ENCODE data around the gene GMPR2.

Gene GMPR2

DNA sequence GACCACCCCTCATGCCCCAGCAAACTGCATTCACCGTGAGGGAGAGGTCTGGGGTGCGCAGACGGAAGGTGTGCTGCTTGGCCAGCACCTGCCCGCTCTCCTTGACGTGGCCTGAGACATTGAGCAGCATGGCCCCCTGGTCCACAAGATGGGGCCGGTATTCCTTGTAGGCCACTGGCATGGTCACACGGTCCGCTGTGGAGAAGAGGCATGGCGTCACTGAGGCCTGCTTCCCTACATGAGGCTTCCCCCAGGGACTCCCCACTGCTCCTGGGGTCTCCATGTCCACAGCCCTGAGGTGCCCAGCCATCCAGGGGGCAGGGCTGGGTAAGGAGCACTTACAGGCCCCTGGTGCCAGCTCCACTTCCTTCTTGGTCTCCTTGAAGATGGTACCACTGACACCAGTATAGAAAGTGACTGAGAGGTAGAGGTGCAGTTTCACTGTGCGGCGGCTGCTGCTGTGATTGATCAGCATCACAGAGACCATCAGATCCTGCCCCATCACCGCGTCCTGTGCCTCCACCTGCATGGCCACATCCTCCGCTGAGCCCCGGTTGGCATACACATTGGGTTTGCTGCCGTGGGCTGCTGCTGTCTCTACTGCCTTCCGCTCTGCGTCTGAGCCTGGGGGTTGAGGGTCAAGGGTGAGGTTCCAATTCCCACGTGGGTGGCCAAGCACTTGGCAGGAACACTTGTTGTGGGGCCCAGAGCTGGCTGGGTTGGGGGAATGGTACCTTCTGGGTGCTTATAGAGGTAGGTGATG is 22.1 kb downstream of the GMPR2 start:
- no peak for DNase-seq

DNA sequence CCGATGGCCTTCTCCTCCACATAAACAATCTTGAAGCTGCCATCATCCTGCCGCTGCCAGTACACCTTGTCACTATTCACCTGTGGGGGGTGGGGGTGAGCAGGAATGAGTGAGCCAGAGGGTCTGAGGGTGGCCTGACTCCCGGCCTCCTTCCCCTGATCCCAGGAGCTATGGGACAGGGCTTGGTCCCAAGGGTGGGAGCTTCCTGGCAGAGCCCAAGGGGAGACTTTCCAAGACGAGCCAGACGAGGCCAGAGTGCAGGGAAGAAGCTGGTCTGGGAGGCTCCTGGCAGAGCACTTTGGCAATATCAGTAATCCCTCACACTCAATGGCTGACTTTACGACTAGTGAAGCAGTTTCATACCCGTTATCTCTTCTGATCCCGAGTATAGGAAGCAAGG is 22.7 kb downstream of the GMPR2 start:
- DNase-seq = no peak

DNA sequence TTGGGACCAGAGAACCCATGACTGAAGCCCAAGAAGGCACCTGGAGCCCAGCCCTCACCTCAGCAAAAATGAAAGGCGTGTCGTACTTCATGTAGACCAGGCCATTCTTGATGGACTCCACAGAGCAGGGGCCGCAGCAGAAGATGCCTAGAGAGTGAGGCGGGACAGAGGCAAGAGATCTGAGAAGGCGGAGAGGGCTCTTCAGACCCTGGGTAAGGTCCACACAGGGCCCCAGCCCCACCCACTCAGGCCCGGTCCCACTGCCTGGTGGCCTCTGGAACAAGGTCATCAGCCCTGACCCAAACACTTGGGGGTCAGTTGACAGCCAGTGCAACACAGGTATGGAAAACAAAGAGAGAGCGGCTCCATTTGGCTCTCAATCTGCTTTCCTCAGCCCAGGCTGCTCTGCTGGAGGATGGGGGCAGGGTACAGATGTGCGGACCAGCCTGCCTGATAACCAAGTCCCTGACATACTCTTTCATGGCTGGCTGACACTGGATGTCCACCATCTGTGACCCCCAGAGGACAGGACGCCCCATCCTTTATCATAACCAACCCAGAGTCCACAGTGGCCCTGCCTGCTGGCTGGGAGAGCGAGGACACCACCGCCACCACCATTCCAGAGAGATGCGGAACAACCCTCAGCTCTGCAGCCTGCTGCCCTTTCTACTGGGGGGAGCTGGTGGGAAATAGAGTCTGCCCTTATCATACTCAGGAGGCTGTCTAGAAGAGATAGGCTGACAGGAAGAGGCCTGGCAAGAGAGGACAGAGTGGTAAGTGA is 23.4 kb downstream of the GMPR2 start:
- DNase-seq = no peak

DNA sequence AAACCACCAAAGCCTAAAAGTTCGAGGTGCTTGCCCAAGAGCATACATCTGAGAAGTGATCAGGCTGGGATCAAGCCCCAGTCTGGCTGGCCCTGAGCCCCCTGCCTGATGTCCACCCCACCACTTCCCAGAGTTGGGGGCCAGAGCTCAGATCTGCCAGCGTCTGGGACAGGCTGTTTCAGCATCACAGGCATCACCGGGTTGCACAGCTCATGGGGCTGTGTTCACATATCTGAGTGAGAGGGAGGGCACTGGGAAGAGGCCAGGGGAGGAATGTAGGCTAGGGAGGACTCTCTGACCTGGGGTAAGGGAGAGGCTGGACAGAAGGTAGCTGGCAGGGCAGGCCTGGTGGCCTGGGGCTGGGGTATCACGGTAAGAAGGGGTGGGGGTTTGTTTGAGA is 24.2 kb downstream of the GMPR2 start:
- DNase-seq = no peak

DNA sequence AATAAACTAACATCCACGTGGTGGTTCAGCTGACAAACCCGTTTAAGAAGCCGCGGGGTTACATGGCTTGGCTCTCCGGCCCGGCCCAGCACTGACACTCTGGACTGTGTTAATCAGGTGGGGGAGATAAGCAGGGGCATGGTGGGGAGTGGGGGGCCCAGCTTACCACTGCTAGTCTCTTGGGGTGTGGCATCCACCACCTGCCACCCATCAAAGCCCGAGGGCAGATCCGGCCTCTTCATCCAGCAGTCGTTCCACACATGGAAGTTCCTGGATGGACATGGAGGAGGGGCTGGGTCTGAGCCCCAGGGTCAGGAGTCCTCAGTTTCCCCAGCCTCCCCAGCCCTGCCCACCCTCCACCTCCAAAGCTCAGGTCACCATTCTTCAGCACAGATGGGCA is 25.4 kb downstream of the GMPR2 start:
- DNase-seq = no peak

DNA sequence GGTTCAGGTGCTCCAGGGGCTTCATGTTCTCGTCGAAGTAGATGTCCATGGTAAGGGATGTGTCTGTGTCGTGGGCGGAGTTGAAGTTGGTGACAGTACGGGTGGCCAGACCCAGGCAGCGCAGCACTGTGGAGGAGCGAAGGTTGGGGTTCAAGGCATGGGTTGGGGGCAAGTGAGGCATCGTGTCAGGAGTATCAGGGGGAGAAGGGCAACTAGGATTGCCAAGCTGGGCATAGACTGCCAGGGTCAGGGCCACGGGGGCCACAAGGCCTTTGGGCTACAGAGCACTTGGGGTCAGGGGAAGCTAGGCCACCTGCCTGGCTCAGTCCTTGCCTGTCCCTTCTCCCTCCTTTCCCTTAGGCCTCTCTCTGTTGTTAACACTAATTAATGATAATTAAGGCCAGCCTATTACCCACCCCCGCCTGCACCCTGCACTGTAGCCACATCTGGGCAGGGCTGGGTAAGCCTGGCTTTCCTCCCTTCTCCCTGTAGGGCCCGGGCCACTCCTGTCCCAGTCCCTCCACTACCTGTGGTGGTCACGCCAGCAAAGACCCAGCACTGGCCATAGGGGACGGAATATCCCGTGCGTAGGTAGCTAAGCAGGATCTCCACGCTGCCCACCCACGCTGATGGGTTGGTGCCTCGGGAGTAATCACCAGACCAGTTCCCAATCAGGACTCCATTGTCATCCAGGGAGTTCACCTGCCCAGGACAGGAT is 26.0 kb downstream of the GMPR2 start:
- DNase-seq = no peak

DNA sequence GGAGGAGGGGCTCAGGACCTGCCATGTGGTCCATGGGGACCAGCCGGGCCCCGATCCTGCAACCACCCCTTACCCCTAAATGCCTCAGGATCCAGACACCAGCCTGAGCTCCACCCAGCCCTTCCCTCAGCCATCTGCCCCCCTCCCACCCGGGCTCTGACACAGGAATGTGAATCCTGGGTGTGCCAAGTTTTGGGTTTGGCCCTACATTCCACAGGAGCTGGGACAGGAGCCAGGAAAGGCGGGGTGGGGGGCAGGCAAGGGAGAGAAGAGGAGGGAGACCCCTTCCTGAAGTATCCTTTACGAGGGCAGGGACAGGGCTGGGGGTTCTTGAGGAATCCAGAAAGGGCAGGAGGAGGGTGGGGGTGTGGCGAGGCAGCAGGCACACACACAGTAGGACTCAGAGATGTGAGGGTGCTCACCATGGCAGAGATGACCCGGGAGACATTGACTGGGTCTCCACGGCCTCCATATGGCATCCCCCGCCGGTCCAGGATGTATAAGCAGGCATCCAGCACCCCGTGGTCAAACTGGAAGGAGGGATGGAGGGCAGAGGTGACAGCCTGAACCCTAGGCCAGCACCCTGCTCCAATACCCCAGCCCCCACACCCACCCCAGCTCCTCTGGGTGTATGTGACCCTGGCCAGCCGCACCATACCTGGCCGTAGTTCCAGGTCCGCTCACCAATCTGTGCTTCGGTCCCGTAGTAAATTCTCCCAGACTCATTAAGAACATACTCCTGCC is 26.7 kb downstream of the GMPR2 start:
- no peak for DNase-seq

DNA sequence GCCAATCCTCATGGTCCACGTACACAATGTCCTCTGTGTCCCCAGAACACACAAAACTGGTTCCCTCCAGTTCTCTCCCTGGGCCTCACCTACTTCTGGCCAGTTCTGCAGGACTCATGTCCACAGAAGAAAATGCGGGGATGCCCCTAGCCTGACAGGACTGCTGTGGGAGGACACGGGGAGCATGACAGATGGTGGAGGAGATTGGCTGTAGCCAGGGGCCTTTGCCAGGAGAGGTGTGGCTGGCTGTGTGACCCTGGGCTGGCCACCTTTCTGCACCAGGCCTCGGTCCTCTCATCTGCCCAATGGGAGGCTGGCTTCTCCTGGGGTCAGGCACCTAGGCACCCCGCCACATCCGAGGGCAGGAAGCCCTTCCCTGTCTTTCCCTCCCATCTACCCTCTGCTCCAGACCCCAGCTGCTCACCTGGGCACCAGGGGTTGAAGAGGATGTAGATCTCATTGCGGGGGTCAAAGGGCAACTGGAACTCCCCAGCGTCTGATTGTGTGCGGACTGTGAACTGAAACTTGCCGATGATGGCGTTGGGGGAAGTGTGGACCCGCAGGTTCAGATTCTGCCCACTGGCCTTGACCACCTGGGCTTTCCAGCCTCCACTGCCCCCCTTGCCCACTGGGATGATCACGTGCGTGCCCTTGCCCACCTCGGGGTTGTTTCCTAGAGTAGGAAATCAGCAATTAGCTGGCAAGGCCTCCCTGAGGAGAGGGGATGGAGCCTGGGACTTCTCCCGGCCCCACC is 27.5 kb downstream of the GMPR2 start:
- DNase-seq = no peak

DNA sequence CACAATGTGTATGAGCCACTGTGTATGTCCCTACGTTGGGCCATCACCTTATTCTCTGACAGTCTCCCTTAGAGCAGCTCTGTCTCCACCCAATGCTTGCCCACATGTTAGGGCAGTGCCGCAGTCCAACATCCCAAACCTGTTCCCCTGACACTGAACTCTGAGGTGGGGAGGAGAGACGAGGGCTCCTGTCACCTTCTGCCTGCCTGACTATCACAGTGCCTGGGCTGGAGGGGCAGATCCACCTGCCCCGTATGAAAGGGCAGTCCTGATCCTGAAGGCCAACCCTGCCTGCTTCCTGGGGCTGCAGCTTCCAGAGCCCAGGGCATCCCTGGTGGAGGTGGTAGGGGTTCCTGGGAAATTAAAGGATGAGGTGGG is 28.0 kb downstream of the GMPR2 start:
- DNase-seq = no peak

DNA sequence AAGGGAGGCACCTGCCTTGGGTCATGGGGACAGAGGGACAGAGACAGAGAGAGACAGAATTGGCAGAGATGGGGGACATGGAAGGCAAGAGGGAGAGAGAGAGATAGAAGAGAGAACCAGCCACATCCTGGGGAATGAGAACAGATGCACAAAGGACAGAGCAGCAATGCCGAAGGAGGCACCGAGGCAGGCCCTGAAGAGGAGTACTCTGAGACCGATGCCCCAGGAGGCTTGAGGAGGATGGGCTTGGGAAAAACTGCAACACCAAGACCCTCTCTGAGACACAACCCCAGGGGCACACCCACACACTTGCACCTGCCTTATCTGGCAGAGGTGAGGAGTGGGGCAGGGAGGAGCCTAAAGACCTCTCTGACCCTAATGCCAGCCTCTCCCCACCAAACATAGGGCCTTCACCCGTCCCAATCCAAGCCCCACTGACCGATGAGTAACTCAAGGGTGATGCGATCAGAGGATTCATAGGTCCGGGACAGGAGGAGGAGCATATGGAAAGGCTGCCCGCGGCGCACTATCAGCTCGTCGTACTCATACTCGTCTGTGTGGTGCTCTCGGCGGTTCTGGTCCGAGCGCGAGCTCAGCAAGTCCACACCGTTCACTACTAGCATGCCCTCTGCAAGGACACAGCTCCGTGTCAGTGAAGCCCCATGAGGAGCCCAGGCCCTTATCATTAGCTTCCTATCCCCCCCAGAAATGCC is 28.7 kb downstream of the GMPR2 start:
- no peak for DNase-seq

DNA sequence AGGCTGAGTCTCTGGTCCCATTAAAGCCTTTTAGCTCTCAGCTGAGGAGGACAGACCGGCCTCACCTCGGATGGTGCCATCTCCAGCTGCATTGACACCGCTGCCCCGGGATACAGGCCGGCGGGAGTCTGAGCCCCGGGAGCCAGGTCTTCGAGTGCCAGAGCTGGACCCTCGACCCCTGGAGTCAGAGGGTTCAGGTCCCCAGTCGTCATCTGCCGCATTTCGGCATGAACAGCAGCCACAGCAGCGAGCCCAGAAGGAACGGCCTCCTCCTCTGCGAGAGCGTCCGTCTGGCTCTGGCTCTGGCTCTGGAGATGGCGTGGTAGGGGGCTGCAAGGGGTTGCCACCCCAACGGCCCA is 29.2 kb downstream of the GMPR2 start:
- DNase-seq = no peak

DNA sequence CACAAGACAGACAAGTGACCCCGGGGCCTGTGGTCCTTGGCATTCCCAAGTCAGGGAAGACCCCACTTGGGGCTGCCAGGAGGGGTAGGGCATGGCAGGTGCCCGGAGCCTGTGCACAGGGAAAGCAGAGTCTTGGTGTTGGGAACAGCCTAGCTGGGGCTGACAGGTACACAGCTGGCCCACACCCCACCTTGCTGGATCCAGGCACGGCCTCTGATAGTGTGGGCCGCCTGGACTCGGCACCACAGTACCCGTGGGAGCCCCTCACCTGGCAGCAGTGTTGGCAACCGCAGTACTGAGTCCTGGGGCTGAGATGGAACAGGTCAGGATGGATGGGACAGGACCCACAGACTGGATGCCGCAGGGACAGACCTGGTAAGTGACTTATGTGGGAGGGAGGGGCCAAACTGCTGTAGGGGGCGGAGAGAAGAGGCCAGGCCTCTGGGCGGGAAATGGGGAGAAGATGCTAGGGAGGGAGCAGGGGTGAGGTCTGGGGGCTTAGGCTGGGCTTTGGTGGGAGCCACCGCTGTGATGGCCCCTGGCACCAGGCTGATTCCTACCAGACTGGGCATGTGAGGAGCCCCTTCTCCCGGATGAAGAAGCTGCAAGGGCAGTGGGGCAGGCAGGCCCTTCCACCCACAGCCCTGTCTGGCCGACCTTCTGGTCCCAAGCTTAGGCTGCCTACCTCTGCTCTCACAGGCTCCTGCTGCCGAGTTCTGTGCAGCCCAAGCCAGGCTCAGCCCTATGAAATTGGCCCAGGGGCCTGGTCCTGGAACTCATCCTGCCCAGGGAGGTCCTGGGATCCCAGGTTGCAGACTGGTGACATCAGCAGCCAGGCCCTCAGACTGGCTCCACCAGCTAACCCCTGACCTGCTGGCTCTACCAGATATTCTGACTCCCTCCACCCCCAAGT is 30.3 kb downstream of the GMPR2 start, which contains the start of gene TGM1:
TSS of gene TGM1 (minus strand) at position 357 of the 913 bp plus-strand sequence. CDS start 825 bp downstream, outside the sequence.
- no peak for DNase-seq

DNA sequence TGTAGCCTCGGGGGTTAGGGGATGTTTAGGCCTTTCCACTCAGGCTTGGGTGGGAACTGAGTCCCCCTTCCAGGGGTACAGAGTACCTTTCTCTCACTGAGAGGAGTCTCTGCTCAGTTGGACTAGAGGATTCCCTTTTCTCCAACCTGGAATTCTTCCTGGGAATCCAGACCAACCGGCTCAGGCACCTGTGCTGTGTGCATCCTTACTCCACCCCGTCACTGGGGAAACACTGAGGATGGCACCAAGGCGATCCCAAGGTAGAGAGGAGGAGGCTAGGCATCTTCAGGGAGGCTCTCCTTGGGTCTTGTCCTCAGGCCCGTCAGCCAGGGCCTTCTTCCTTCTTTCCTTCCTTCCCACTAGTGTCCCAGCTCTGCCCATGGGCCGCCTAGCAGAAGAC is 31.1 kb downstream of the GMPR2 start:
- no peak for DNase-seq

DNA sequence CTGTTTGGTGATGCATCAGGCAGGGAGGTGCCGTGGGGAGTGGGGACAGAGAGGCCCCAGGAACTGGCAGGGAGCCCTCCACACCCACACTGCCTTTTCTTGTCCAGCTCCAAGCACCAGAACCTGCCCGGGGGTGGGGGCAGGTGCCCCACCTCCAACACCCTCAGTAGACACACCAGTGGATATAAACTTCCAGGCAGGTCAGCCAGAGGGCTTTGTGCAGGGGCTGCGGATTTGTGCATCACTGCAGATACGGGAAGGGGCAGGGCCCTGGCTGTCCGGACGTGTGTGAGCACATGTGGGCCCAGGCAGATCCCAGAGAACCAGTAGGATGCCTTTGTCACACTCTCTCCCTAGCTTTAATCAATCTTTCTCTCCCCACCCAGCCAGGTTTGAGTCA is 31.6 kb downstream of the GMPR2 start:
- DNase-seq = no peak

DNA sequence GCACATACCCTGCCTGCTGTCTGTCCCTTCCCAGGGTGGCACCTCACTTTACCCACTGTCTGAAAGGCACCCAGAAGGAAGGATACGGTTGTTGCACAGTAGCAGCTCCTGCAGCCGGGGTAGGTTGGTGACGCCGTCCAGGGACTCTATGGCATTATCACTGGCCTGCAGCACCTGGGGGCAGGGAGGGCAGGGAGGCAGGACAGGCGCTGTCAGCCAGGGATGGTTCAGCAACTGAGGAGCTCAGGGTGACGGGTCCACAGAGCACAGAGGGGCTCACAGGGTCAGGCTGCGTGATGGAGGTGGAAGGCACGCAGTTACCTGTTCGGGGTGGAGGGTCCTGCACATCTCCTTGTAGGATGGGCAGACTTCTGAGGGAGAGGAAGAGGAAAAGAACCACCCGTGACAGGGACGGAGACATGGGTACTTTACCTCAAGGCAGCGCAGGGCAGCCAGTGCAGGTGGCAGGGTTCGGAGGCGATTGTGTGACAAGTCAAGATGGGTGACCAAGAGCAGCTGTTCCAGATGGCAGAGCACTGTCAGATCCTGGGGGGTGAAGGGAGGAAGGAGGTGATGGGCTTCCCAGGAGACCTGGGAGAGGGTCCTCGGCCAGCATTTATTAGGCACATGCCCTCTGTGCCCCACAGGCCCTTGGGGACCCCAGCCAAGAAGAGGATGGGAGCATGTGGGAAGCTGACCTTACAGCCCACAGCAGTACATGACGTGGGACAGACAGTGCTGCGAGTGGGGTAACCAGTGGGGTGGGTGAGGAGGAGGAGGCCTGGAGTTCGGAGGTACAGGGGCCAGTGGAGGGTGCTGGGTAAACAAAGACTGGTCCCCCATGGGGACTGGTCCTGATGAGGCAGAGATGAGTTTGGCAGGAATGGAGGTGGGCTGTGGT is 33.9 kb downstream of the GMPR2 start:
- no peak for DNase-seq

DNA sequence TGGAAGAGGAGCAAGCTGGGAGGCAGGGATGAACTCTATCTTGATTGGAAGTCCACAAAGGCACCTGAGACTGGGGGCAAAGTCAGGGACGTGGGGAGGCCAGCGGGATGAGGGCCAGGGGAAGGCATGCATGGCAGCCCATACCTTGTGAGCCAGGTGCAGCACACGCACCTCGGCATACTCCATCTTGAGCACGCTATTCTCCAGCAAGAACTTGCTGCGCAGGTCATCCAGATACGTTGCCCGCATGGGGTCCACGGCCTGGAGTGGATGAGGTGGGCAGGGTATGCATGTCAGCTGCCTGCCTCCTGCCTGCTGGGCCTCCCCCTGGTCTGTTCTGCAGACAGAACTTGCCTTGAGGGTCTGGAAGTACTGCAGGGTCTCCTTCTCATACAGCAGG is 34.8 kb downstream of the GMPR2 start:
- DNase-seq = no peak

DNA sequence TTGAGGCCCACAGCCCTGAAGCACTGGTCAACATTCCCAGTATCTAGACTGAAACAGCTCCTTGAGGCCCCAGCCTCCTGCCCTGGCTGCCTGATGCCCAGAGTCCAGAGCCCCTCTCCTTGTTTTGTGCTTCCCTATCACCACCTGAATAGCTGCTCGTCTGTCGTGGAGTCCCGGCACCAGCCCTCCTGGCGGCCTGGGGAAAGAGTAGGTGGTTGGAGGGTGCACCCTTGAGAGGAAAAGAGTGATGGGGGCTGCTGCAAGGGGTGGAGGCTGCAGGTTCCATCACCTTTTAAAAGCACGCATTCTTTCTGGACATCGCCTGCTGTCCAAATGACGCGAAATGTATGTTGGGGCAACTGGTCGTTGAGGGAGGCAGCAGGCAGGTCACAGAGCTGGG is 35.5 kb downstream of the GMPR2 start:
- no peak for DNase-seq

DNA sequence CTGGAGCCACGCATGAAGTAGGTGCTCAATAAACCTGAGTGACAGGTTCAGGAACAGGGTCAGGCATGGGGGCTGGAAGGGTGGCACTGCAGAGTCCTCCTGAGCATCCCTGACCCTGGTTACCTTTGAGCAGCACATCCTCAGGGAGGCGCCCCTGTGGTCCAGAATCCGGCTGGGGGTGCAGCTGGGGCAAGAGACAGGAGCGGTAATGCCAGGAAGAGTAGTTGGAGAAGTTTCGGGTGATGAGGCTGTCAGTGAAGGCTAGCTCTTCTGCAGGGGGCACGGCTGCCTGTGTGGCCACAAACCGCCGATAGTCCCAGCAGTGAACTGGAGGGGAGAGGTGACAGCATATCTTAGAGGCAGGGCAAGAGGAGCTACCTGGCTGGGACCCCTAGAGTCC is 36.6 kb downstream of the GMPR2 start:
- no peak for DNase-seq

DNA sequence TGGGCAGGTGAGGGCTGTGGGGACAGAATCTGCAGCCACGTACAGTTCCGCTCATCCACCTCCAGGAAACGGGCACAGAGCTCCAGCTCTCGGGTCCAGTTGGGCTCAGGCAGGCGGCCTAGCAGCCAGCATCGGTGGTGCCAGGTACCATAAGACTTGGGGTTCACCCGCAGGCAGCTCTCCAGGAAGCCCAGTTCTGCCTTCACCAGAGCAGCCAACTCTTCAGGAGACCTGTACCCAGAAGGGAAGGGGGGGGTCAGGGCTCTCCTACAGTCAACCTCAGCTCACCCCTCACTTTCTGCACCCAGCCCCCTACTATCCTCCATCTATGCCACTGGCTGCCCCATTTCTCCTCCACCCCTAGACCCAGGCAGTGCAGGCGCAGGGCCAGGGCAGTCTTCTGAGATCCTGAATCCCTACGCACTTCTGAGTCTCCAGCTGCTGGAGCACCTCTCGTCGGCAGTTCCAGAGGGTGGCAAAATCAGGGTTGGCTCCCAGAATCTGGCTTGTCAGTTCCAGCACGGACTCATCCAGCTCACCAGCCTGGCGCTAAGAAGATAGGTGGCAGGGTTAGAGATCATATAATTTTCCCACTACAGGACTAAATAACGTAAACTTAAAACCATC is 37.3 kb downstream of the GMPR2 start:
- DNase-seq = no peak

Data from retina (tissue), 1 donor.